Measurements from ENCODE around the gene LYPD4. TPM values are rescaled to one million over a fixed set of nuclear protein-coding genes. Genes with fewer than 3 reads are reported as not detected.

Gene LYPD4
- not detected for total RNA-seq

GRCh38 chr19:41844601-41845000, at the start of gene LYPD4:
TSS of gene LYPD4 (minus strand) at chr19:41844683. CDS start at chr19:41839285, 5,398 bp downstream.

GRCh38 chr19:41882568-41883462, 38.3 kb upstream of the LYPD4 start, which contains the start of gene ARHGEF1:
TSS of gene ARHGEF1 (plus strand) at chr19:41883184. CDS start at chr19:41888083, 4,899 bp downstream.

GRCh38 chr19:41876847-41877832, 32.7 kb upstream of the LYPD4 start, which contains the start of gene CD79A:
TSS of gene CD79A (plus strand) at chr19:41877279. CDS start at chr19:41877305, 26 bp downstream.

GRCh38 chr19:41859618-41860418, 15.3 kb upstream of the LYPD4 start, which contains the start of gene RPS19:
TSS of gene RPS19 (plus strand) at chr19:41860255. CDS start at chr19:41860775, 520 bp downstream.

GRCh38 chr19:41845001-41845050, 343 bp upstream of the LYPD4 start, which contains the start of gene DMRTC2:
TSS of gene DMRTC2 (plus strand) at chr19:41845042. CDS start at chr19:41847429, 2,387 bp downstream.

GRCh38 chr19:41796362-41796761, 48.1 kb downstream of the LYPD4 start, which contains the start of gene CEACAM3:
TSS of gene CEACAM3 (plus strand) at chr19:41796587. CDS start at chr19:41796678, 91 bp downstream.

Small RNA genes within 50 kb of the gene (small RNA-seq; reads per million reads assigned to genes)
- gene MIR6797 (ENCODE audit: low replicate concordance) = not detected

Other genes starting within 250 kb of the LYPD4 start
- 2.2 TPM for gene CEACAM4, start 217.6 kb downstream of the LYPD4 start, total RNA-seq
- not detected for gene CEACAM7, start 156.4 kb downstream of the LYPD4 start, total RNA-seq
- not detected for gene CEACAM5, start 136.1 kb downstream of the LYPD4 start, total RNA-seq
- gene CEACAM6, start 89.2 kb downstream of the LYPD4 start, total RNA-seq = 1.1 TPM
- 2.6 TPM for gene CEACAM3, start 48.1 kb downstream of the LYPD4 start, total RNA-seq
- not detected for gene DMRTC2, start 359 bp upstream of the LYPD4 start, total RNA-seq
- 1,024 TPM for gene RPS19, start 15.6 kb upstream of the LYPD4 start, total RNA-seq
- gene CD79A, start 32.6 kb upstream of the LYPD4 start, total RNA-seq = 4.4 TPM
- 51.5 TPM for gene ARHGEF1, start 38.5 kb upstream of the LYPD4 start, total RNA-seq
- gene ERFL, start 83.8 kb upstream of the LYPD4 start, total RNA-seq = 0.12 TPM
- 123 TPM for gene RABAC1, start 114.6 kb upstream of the LYPD4 start, total RNA-seq
- 0.53 TPM for gene ATP1A3, start 149.5 kb upstream of the LYPD4 start, total RNA-seq
- gene GRIK5, start 225.5 kb upstream of the LYPD4 start, total RNA-seq = 20.8 TPM
- 21.1 TPM for gene ZNF574, start 231.5 kb upstream of the LYPD4 start, total RNA-seq